H9 (cell line): ENCODE data around the gene CTNNB1. TPM values are rescaled to one million over a fixed set of nuclear protein-coding genes. Genes with fewer than 3 reads are reported as not detected.

ENCODE experiments used
- DNase-seq: peaks from one replicate; pipeline ENCODE4 v3.0.0-alpha.2; 2017
- H2AFZ ChIP-seq: one replicate; pipeline ENCODE4 v1.6.1; 2013; ENCODE audit warnings: mild to moderate bottlenecking, low read length, control low read depth, moderate library complexity
- H2AK5ac ChIP-seq: 2 replicates; pipeline ENCODE4 v1.6.1; 2013; ENCODE audit warnings: low read length, control low read depth, mixed read lengths; ENCODE audit not compliant: insufficient read length
- H2BK120ac ChIP-seq: one replicate; pipeline ENCODE4 v1.6.1; 2013; ENCODE audit warnings: low read depth, mild to moderate bottlenecking, low read length, control low read depth, inconsistent platforms; ENCODE audit not compliant: poor library complexity, severe bottlenecking
- H2BK12ac ChIP-seq: 2 replicates; pipeline ENCODE4 v1.6.1; 2013; ENCODE audit warnings: low read length, control low read depth, mixed read lengths, low read depth; ENCODE audit not compliant: insufficient read length
- H2BK15ac ChIP-seq: 2 replicates; pipeline ENCODE4 v1.6.1; 2013; ENCODE audit warnings: low read depth, low read length, control low read depth
- H2BK20ac ChIP-seq: one replicate; pipeline ENCODE4 v1.6.1; 2013; ENCODE audit warnings: low read depth, mild to moderate bottlenecking, low read length, control low read depth, inconsistent platforms; ENCODE audit not compliant: poor library complexity, severe bottlenecking
- H2BK5ac ChIP-seq: 2 replicates; pipeline ENCODE4 v1.6.1; 2013; ENCODE audit warnings: low read length, control low read depth, mixed read lengths; ENCODE audit not compliant: insufficient read length
- H3K14ac ChIP-seq: 2 replicates; pipeline ENCODE4 v1.6.1; 2013; ENCODE audit warnings: low read length, control low read depth; ENCODE audit not compliant: insufficient read depth
- H3K18ac ChIP-seq: 2 replicates; pipeline ENCODE4 v1.6.1; 2013; ENCODE audit warnings: low read depth, mild to moderate bottlenecking, mixed read lengths, low read length, control low read depth; ENCODE audit not compliant: insufficient read length
- H3K23ac ChIP-seq: 2 replicates; pipeline ENCODE4 v1.6.1; 2013; ENCODE audit warnings: low read length, control low read depth, mixed read lengths, low read depth; ENCODE audit not compliant: insufficient read length
- H3K23me2 ChIP-seq: 2 replicates; pipeline ENCODE4 v1.6.1; 2013; ENCODE audit warnings: low read depth, mild to moderate bottlenecking, mixed read lengths, low read length, control low read depth; ENCODE audit not compliant: insufficient read length, poor library complexity, severe bottlenecking
- H3K27ac ChIP-seq: 2 replicates; pipeline ENCODE4 v1.5.1; 2013; ENCODE audit warnings: low read length, control low read depth, mixed read lengths, low read depth; ENCODE audit not compliant: insufficient read length
- H3K27me3 ChIP-seq: 2 replicates; pipeline ENCODE4 v1.6.1; 2013; ENCODE audit warnings: low read length, control low read depth, inconsistent platforms; ENCODE audit not compliant: insufficient read depth
- H3K4ac ChIP-seq: 2 replicates; pipeline ENCODE4 v1.6.1; 2013; ENCODE audit warnings: low read depth, mild to moderate bottlenecking, control low read depth, inconsistent platforms, low read length, moderate library complexity
- H3K4me1 ChIP-seq: 2 replicates; pipeline ENCODE4 v1.6.1; 2013; ENCODE audit warnings: low read length, control low read depth, inconsistent platforms; ENCODE audit not compliant: insufficient read depth
- H3K4me2 ChIP-seq: 2 replicates; pipeline ENCODE4 v1.6.1; 2013; ENCODE audit warnings: low read length, control low read depth, mixed read lengths; ENCODE audit not compliant: insufficient read length, insufficient read depth
- H3K56ac ChIP-seq: 2 replicates; pipeline ENCODE4 v1.6.1; 2013; ENCODE audit warnings: low read depth, mild to moderate bottlenecking, mixed read lengths, low read length, control low read depth; ENCODE audit not compliant: insufficient read length
- H3K79me1 ChIP-seq: 2 replicates; pipeline ENCODE4 v1.6.1; 2013; ENCODE audit warnings: low read depth, mild to moderate bottlenecking, moderate library complexity, low read length, control low read depth, inconsistent platforms; ENCODE audit not compliant: insufficient read depth, poor library complexity, severe bottlenecking
- H3K79me2 ChIP-seq: 2 replicates; pipeline ENCODE4 v1.6.1; 2013; ENCODE audit warnings: low read length, control low read depth, inconsistent platforms; ENCODE audit not compliant: insufficient read depth
- H3K9ac ChIP-seq: 2 replicates; pipeline ENCODE4 v1.6.1; 2013; ENCODE audit warnings: low read length, control low read depth, mixed read lengths; ENCODE audit not compliant: insufficient read length; ENCODE audit errors: extremely low read depth
- H3K9me3 ChIP-seq: one replicate; pipeline ENCODE4 v1.6.1; 2013; ENCODE audit warnings: low read depth, low read length, inconsistent platforms; ENCODE audit not compliant: control insufficient read depth
- H3T11ph ChIP-seq: one replicate; pipeline ENCODE4 v1.6.1; 2013; ENCODE audit warnings: mild to moderate bottlenecking, low read length, control low read depth, inconsistent platforms
- H4K20me1 ChIP-seq: one replicate; pipeline ENCODE4 v1.6.1; 2013; ENCODE audit not compliant: control insufficient read depth, insufficient read length, insufficient read depth
- H4K5ac ChIP-seq: 2 replicates; pipeline ENCODE4 v1.6.1; 2013; ENCODE audit warnings: low read depth, mild to moderate bottlenecking, mixed read lengths, low read length, control low read depth; ENCODE audit not compliant: insufficient read length
- H4K8ac ChIP-seq: replicated peaks from 2 replicates; pipeline ENCODE4 v1.6.1; 2013; ENCODE audit warnings: low read length, control low read depth, mixed read lengths, low read depth; ENCODE audit not compliant: insufficient read length
- H4K91ac ChIP-seq: 2 replicates; pipeline ENCODE4 v1.6.1; 2013; ENCODE audit warnings: low read depth, mild to moderate bottlenecking, moderate library complexity, mixed read lengths, low read length, control low read depth; ENCODE audit not compliant: insufficient read length
- H3K27ac Mint-ChIP-seq, 3 experiments: 2 replicates in 2 of 3; 3 replicates in 1 of 3; pipeline ENCODE4 v1.8.0; 2020 to 2021; ENCODE audit warnings: mixed read lengths in 3 of 3, mild to moderate bottlenecking in 1 of 3, moderate library complexity in 1 of 3
- H3K27me3 Mint-ChIP-seq: 2 replicates; pipeline ENCODE4 v1.8.0; 2021; ENCODE audit warnings: low read depth, mild to moderate bottlenecking, moderate library complexity, mixed read lengths
- H3K36me3 Mint-ChIP-seq, 3 experiments: 2 replicates in 2 of 3; 3 replicates in 1 of 3; pipeline ENCODE4 v1.8.0; 2020 to 2021; ENCODE audit warnings: low read depth in 3 of 3, mixed read lengths in 3 of 3; ENCODE audit not compliant: insufficient read depth in 1 of 3
- H3K4me1 Mint-ChIP-seq, 2 experiments: 2 replicates each; pipeline ENCODE4 v1.8.0; 2020; ENCODE audit warnings: mixed read lengths in 2 of 2
- H3K4me3 Mint-ChIP-seq, 2 experiments: 2 replicates in 1 of 2; 3 replicates in 1 of 2; pipeline ENCODE4 v1.8.0; 2020 to 2021; ENCODE audit warnings: mild to moderate bottlenecking in 2 of 2, mixed read lengths in 2 of 2, moderate library complexity in 1 of 2
- H3K9me3 Mint-ChIP-seq, 2 experiments: 2 replicates in 1 of 2; 3 replicates in 1 of 2; pipeline ENCODE4 v1.8.0; 2020; ENCODE audit warnings: mild to moderate bottlenecking in 2 of 2, mixed read lengths in 2 of 2, moderate library complexity in 1 of 2
- CTCF ChIP-seq: fragments of 200-600 bp; sonication (generic); conservative IDR thresholded peaks from 3 replicates; pipeline ENCODE4 v1.8.0; 2021; ENCODE audit warnings: antibody characterized with exemption, mild to moderate bottlenecking
- WGBS: extraction: QIAGEN DNeasy Blood & Tissue Kit; methylation state at CpG from one replicate; pipeline ENCODE4 v1.1.7; 2013; ENCODE audit warnings: missing lambda C conversion rate, low lambda C conversion rate, mixed read lengths; ENCODE audit not compliant: insufficient read length; ENCODE audit errors: extremely low coverage; 5-methylcytosine and 5-hydroxymethylcytosine counted together
- total RNA-seq: library from RNA; stranded (reverse); gene quantifications from 2 replicates; pipeline ENCODE4 v1.2.1, GENCODE V29; 2021

The CTNNB1 gene
- total RNA-seq, 1 experiment from 2014 or later, result 500 TPM

GRCh38 chr3:41241161-41241560 is 41.9 kb downstream of the CTNNB1 start:
- no peaks in the 10 kb centered on the region for H3K23me2 ChIP-seq
- H3K27ac ChIP-seq, result no peak overlapping the region
- no peak overlapping the region for H2BK15ac ChIP-seq
- Mint-ChIP-seq H3K9me3 (no peaks in the 10 kb centered on the region), H3K4me3 (no peak overlapping the region), H3K27ac (peak overlapping the region in 1 of 3 experiments; percentile 89; a peak in 2 of 7 replicates), H3K4me1 (peaks cover 10 to 24% of the 10 kb centered on the region in 2 experiments), H3K27me3 (no peaks in the 10 kb centered on the region), H3K36me3 (peaks cover 34 to 64% (median 58%) of the 10 kb centered on the region in 3 experiments; a peak in 6 of 7 replicates)
- no peak overlapping the region for H3K56ac ChIP-seq
- no peak overlapping the region for H3K4me2 ChIP-seq
- H3K4me1 ChIP-seq, result no peaks in the 10 kb centered on the region
- no peak overlapping the region for H2BK120ac ChIP-seq
- H3T11ph ChIP-seq, result no peak overlapping the region
- no peak overlapping the region for H2BK20ac ChIP-seq
- no peak overlapping the region for H3K14ac ChIP-seq
- H4K8ac ChIP-seq, result no peak overlapping the region
- no peaks in the 10 kb centered on the region for H3K9me3 ChIP-seq
- no peak overlapping the region for H3K4ac ChIP-seq
- H3K23ac ChIP-seq, result no peak overlapping the region
- TF ChIP-seq CTCF, result no peak
- H3K18ac ChIP-seq, result no peak overlapping the region
- DNase-seq, result no peak
- no peak overlapping the region for H2BK5ac ChIP-seq
- no peak overlapping the region for H4K91ac ChIP-seq
- no peaks in the 10 kb centered on the region for H4K20me1 ChIP-seq
- no peaks in the 10 kb centered on the region for H3K79me2 ChIP-seq
- no peak overlapping the region for H4K5ac ChIP-seq
- H2BK12ac ChIP-seq, result no peak overlapping the region
- H2AFZ ChIP-seq, result no peak overlapping the region
- no peak overlapping the region for H3K9ac ChIP-seq
- H3K27me3 ChIP-seq, result no peaks in the 10 kb centered on the region
- H2AK5ac ChIP-seq, result no peak overlapping the region
- H3K79me1 ChIP-seq, result no peaks in the 10 kb centered on the region
- no CpG with 5 or more reads among the region's 4 CpGs for WGBS
